Ovary (tissue), 9 donors: ENCODE measurements around the gene XXYLT1. TPM values are rescaled to one million over a fixed set of nuclear protein-coding genes. Genes with fewer than 3 reads are reported as not detected.

ENCODE experiments used
- DNase-seq, 5 donors: peaks; one replicate each; pipeline ENCODE4 v3.0.0-alpha.2; 2019 to 2020
- H3K27ac ChIP-seq, 2 donors: fragments of 200-600 bp; one replicate each; pipeline versions ENCODE4 v1.5.1 to v1.8.0; 2019 to 2022
- H3K27me3 ChIP-seq: fragments of 200-600 bp; one replicate; pipeline ENCODE4 v1.8.0; 2022
- H3K36me3 ChIP-seq: fragments of 200-600 bp; sonication (generic); one replicate; pipeline ENCODE4 v1.5.1; 2019
- H3K4me1 ChIP-seq: one replicate; pipeline ENCODE4 v1.8.1; 2013; ENCODE audit warnings: mild to moderate bottlenecking, moderate library complexity; ENCODE audit not compliant: insufficient read depth
- H3K4me3 ChIP-seq: fragments of 200-600 bp; sonication (generic); one replicate; pipeline ENCODE4 v1.5.1; 2017
- H3K9me3 ChIP-seq, 2 donors: fragments of 200-600 bp in 1 of 2; sonication (generic) in 1 of 2; one replicate each; pipeline versions ENCODE4 v1.5.1 to v1.8.1; 2013 to 2019; ENCODE audit warnings: mild to moderate bottlenecking in 1 of 2, moderate library complexity in 1 of 2
- CTCF ChIP-seq, 3 donors: fragments of 450-650 bp in 2 of 3; fragments of 200-600 bp in 1 of 3; IDR thresholded peaks; one replicate each; pipeline versions ENCODE4 v1.5.1 to v1.8.0; 2016 to 2022; ENCODE audit warnings: antibody characterized with exemption in 3 of 3, mild to moderate bottlenecking in 1 of 3
- EP300 ChIP-seq: sonication (generic); formaldehyde crosslinking; IDR thresholded peaks from one replicate; pipeline ENCODE4 v1.6.1; 2017; ENCODE audit warnings: antibody characterized with exemption
- POLR2A ChIP-seq: fragments of 450-650 bp; IDR thresholded peaks from one replicate; pipeline ENCODE4 v1.6.1; 2017; ENCODE audit warnings: antibody characterized with exemption, mild to moderate bottlenecking, moderate library complexity
- WGBS, 3 donors: extraction: QIAGEN DNeasy Blood & Tissue Kit in 1 of 3; methylation state at CpG; one replicate each; pipeline versions ENCODE4 v1.1.5 to v1.1.7; 2013 to 2017; 5-methylcytosine and 5-hydroxymethylcytosine counted together
- intact Hi-C, 4 donors: fragments of 100-400 bp; cut with DNase I; formaldehyde crosslinking; loops; one replicate each; pipeline versions ENCODE4 v1.11.0 to v1.15.1; 2022 to 2023
- polyA plus RNA-seq, 2 donors: library from polyadenylated mRNA; stranded (reverse); fragments of 200-250 nt in 1 of 2; fragments of 350-450 nt in 1 of 2; fragmentation: Illumina TruSeq in 1 of 2; extraction: RNeasy Lipid Tissue Mini Kit (QIAGEN cat#74804) in 1 of 2; gene quantifications; one replicate each; pipeline ENCODE4 v1.2.3, GENCODE V29; 2013 to 2014
- total RNA-seq, 7 donors: library from RNA; depleted of rRNA in 2 of 7; stranded (reverse); fragments of >200 nt in 2 of 7; fragmentation: NEBNext Ultra II Directional in 3 of 7; extraction: Animal tissue kit (Norgen Biotek cat#: 25700) in 3 of 7; gene quantifications; one replicate each; pipeline versions ENCODE4 v1.1.0 to v1.2.4, GENCODE V29; 2016 to 2023
- donor health status: DM: no; HTN: no; CAD: no; lungs with moderate emphysema.
- donor health status: DM: no; HTN: no; CAD: no.
- donor health status: Bipolar disorder and iron deficiency.
- donor health status: DM: yes; HTN: yes; CAD: no.
- donor health status: DM: no; HTN: no; CAD: no.
- donor health status: DM: yes; HTN: yes; CAD: no.

Gene XXYLT1
- total and polyA plus RNA-seq, 9 donors, result 5.6 to 13.6 (median 10.2) TPM

- intact Hi-C loops, result no loop called here
- H3K36me3 ChIP-seq, result no peaks in the 10 kb centered on the region
- H3K4me1 ChIP-seq, result no peaks in the 10 kb centered on the region
- H3K9me3 ChIP-seq, result no peaks in the 10 kb centered on the region
- no peaks in the 10 kb centered on the region for H3K27me3 ChIP-seq
- H3K27ac ChIP-seq, result no peak overlapping the region
- no peak overlapping the region for H3K4me3 ChIP-seq
- no peak for DNase-seq
- TF ChIP-seq EP300 (no peak), CTCF (IDR thresholded peaks at IDR 0.05) (no peak), POLR2A (no peak)
- 89 to 91% (median 90%) methylated on average over 11 of the region's 11 CpGs for WGBS, 3 donors
These were observed 236.4 kb downstream of the XXYLT1 start for GRCh38 chr3:195034541-195034940.

- TF ChIP-seq CTCF (IDR thresholded peaks at IDR 0.05) (no peak), POLR2A (no peak), EP300 (no peak)
- no peak for DNase-seq
- no peaks in the 10 kb centered on the region for H3K4me1 ChIP-seq
- no peak overlapping the region for H3K27ac ChIP-seq
- WGBS, 3 donors, result 72 to 85% (median 75%) methylated on average over 9 of the region's 9 CpGs
- no peaks in the 10 kb centered on the region for H3K27me3 ChIP-seq
- H3K9me3 ChIP-seq, result no peaks in the 10 kb centered on the region
- H3K36me3 ChIP-seq, result no peaks in the 10 kb centered on the region
- H3K4me3 ChIP-seq, result no peak overlapping the region
- intact Hi-C loops, result no loop called here
These were observed 236.9 kb downstream of the XXYLT1 start for GRCh38 chr3:195034101-195034500.

GRCh38 chr3:195033531-195034091 lies 237.3 kb downstream of the XXYLT1 start:
- H3K4me1 ChIP-seq, result no peaks in the 10 kb centered on the region
- WGBS, 3 donors, result 70 to 81% (median 73%) methylated on average over 12 of the region's 12 CpGs
- H3K36me3 ChIP-seq, result no peaks in the 10 kb centered on the region
- H3K9me3 ChIP-seq, result no peaks in the 10 kb centered on the region
- H3K4me3 ChIP-seq, result no peak overlapping the region
- no peaks in the 10 kb centered on the region for H3K27me3 ChIP-seq
- H3K27ac ChIP-seq, result no peak overlapping the region
- intact Hi-C loops, result no loop called here
- TF ChIP-seq POLR2A (no peak), EP300 (no peak), CTCF (IDR thresholded peaks at IDR 0.05) (no peak)
- no peak for DNase-seq

- no peak overlapping the region for H3K4me3 ChIP-seq
- no peaks in the 10 kb centered on the region for H3K4me1 ChIP-seq
- WGBS, 3 donors, result 90 to 93% (median 91%) methylated on average over 10 of the region's 10 CpGs
- TF ChIP-seq EP300, result no peak
- no peak for TF ChIP-seq POLR2A
- TF ChIP-seq CTCF (IDR thresholded peaks at IDR 0.05), result no peak
- H3K27ac ChIP-seq, result no peak overlapping the region
- no peaks in the 10 kb centered on the region for H3K27me3 ChIP-seq
- H3K36me3 ChIP-seq, result no peaks in the 10 kb centered on the region
- intact Hi-C loops, result no loop called here
- no peak for DNase-seq
- no peaks in the 10 kb centered on the region for H3K9me3 ChIP-seq
These were observed 238.0 kb downstream of the XXYLT1 start for GRCh38 chr3:195032955-195033354.
